Measurements from ENCODE around the gene USP33.

DNA sequence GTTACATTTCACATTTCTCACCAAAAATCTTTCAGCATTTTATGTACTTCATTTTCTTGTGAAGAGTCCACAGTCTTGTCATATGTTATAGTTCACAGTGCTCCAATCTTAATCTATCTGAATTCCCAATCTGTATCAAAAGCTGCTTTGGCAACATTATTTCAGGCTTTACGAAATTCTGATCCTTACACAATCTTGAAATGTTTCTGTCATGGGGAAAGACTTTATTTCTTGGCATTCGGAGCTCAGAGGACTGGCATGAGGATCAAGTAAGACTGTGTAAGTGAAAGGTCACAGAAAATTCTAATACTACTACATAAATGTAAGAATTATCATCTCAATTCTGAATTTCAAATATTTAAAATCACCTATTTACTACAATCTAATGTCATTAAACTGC lies 2.0 kb downstream of the USP33 start:
- TF ChIP-seq, protein P1, sequence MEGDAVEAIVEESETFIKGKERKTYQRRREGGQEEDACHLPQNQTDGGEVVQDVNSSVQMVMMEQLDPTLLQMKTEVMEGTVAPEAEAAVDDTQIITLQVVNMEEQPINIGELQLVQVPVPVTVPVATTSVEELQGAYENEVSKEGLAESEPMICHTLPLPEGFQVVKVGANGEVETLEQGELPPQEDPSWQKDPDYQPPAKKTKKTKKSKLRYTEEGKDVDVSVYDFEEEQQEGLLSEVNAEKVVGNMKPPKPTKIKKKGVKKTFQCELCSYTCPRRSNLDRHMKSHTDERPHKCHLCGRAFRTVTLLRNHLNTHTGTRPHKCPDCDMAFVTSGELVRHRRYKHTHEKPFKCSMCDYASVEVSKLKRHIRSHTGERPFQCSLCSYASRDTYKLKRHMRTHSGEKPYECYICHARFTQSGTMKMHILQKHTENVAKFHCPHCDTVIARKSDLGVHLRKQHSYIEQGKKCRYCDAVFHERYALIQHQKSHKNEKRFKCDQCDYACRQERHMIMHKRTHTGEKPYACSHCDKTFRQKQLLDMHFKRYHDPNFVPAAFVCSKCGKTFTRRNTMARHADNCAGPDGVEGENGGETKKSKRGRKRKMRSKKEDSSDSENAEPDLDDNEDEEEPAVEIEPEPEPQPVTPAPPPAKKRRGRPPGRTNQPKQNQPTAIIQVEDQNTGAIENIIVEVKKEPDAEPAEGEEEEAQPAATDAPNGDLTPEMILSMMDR (conservative IDR thresholded peaks at IDR 0.05 in 1 of 2, IDR thresholded peaks at IDR 0.05 in 1 of 2; ENCODE audit: extremely low read depth in 1 of 2, insufficient read depth in 1 of 2, low read depth in 1 of 2, low read length in 2 of 2) = no peak
- TF ChIP-seq EZH2 (IDR thresholded peaks at IDR 0.05; ENCODE audit: borderline replicate concordance, low read length) = no peak

Data from mammary epithelial cell (primary cell).